Activated T-helper 2 cell treated with anti-CD3 and anti-CD28 coated beads, Interferon-gamma antibody, Interleukin-2, Interleukin-4, amounts not matched to agents 10 μg/mL and 5 μg/mL and 100 μg/mL, durations not matched to agents 14 hours and 24 hours and 36 hours (primary cell): ENCODE data around the gene VBP1. TPM values are rescaled to one million over a fixed set of nuclear protein-coding genes. Genes with fewer than 3 reads are reported as not detected.
"Not testable (repeated sequence)": the region's sequence is repeated elsewhere in the genome, so short reads cannot be mapped to it uniquely, and the experiment has no call there.

Source experiments
- DNase-seq: peaks from one replicate; pipeline ENCODE4 v3.0.0; 2021; ENCODE audit warnings: low spot score
- H3K27ac Mint-ChIP-seq: one replicate; pipeline ENCODE4 v1.8.0; 2021; ENCODE audit warnings: mixed read lengths
- H3K27me3 Mint-ChIP-seq: one replicate; pipeline ENCODE4 v1.8.0; 2021; ENCODE audit warnings: low read depth, mixed read lengths
- H3K36me3 Mint-ChIP-seq: one replicate; pipeline ENCODE4 v1.8.0; 2021; ENCODE audit warnings: low read depth, mixed read lengths
- H3K4me1 Mint-ChIP-seq: one replicate; pipeline ENCODE4 v1.8.0; 2021; ENCODE audit warnings: low read depth, mixed read lengths
- H3K4me3 Mint-ChIP-seq: one replicate; pipeline ENCODE4 v1.8.0; 2021; ENCODE audit warnings: low read depth, mild to moderate bottlenecking, moderate library complexity, mixed read lengths
- H3K9me3 Mint-ChIP-seq: one replicate; pipeline ENCODE4 v1.8.0; 2021; ENCODE audit warnings: mixed read lengths
- intact Hi-C: fragments of 100-400 bp; cut with micrococcal nuclease; formaldehyde crosslinking; loops from one replicate; pipeline ENCODE4 v1.15.1; 2023
- total RNA-seq: library from RNA; stranded (reverse); gene quantifications from 2 replicates; pipeline ENCODE4 v1.2.3, GENCODE V29; 2022

Gene VBP1
- total RNA-seq, 1 donor from 2014 or later, result 76.3 TPM

DNA sequence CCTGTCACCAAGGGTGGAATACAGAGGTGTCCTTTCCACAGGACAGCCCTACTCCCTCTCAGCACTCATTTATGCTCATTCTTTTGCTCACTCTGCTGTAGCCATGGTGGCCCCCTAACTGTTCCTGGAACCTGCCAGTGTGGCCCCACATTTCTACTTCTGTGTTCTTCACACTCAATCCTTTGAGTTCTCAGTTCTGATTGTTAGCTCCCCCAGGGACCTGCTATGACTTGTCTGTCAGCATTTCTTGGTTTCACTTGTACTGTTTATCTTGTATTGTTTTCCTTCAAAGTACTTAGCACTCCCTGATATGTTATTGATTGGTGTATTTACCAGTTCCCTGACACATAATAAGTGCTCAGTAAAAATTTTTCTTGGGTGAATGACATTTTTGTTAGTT, 14.9 kb downstream of the VBP1 start:
- Mint-ChIP-seq H3K4me3 (no peak overlapping the region), H3K27me3 (no peaks in the 10 kb centered on the region), H3K36me3 (peaks cover 63% of the 10 kb centered on the region)

DNA sequence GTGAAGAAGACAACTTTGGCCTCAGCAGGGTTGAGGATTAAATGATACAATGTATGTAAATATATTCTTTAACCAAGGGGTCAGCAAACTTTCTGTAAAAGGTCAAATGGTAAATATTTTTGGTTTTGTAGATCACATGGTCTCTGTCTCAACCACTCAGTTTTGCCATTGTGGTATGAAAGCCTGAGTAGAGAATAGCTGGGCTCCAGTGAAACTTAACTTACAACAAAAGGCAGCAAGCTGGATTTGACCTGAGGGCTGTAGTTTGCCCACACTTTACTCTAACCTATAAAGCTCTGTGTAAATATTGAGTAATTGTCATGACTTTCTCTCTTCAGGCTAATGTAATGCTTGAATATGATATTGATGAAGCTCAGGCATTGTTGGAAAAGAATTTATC, 19.6 kb downstream of the VBP1 start:
- peaks cover 8% of the 10 kb centered on the region for H3K4me1 Mint-ChIP-seq
- no peak overlapping the region for H3K4me3 Mint-ChIP-seq
- no peak overlapping the region for H3K27ac Mint-ChIP-seq
- H3K27me3 Mint-ChIP-seq, result no peaks in the 10 kb centered on the region
- H3K9me3 Mint-ChIP-seq, result no peaks in the 10 kb centered on the region
- no peak for DNase-seq
- intact Hi-C loops, result no loop called here
- peaks cover 54% of the 10 kb centered on the region for H3K36me3 Mint-ChIP-seq

More for the DNA sequence above, 14.9 kb downstream of the VBP1 start:
- H3K27ac Mint-ChIP-seq, result peak overlapping the region; percentile 4
- intact Hi-C loops, result no loop called here
- no peaks in the 10 kb centered on the region for H3K9me3 Mint-ChIP-seq
- peaks cover 10% of the 10 kb centered on the region for H3K4me1 Mint-ChIP-seq
- DNase-seq, result no peak

DNA sequence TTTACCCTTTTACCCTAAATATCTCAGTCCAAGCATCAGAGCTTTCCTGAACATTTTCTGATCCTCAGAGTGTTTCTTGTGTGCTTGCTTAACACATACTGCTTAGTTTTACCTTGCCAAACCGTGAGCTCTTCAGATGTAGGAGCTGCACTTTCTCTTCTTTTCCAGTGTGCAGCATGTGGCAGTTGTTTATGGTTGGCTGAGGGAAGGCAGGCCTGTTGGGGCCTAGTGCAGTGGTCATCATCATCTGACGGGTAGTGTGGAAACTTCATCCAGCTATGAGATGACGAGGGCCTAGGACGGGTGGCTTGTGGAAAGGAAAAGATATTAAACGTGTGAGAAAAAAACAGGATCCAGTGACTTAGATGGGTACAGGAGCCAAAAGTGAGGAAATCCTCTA, 21.5 kb downstream of the VBP1 start:
- Mint-ChIP-seq H3K27me3 (no peaks in the 10 kb centered on the region), H3K4me1 (peaks cover 3% of the 10 kb centered on the region), H3K36me3 (peaks cover 42% of the 10 kb centered on the region), H3K9me3 (no peaks in the 10 kb centered on the region), H3K4me3 (no peak overlapping the region), H3K27ac (no peak overlapping the region)
- no peak for DNase-seq
- intact Hi-C loops, result no loop called here

DNA sequence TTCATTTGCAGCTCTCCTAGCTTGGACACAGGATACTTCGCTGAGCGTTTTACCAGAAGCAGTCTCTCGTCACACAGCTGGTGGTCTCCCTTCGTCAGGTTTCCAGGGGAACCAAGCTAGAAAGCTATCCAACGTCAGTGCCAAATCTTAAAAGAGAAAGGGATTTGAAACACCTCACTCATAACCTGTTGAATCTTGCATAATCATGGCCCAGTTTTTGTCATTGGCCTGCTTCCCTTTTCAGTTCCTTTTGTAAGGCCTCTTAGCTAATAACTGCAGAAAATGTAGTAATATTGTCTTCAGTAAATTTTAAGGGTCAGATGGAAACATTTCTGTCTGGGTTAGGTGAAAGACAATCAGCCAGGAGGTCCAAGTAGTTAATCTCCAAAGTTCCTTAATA, 26.0 kb downstream of the VBP1 start:
- Mint-ChIP-seq H3K4me3 (no peak overlapping the region), H3K27ac (no peak overlapping the region), H3K9me3 (no peaks in the 10 kb centered on the region), H3K4me1 (peaks cover 2% of the 10 kb centered on the region), H3K27me3 (no peaks in the 10 kb centered on the region), H3K36me3 (peaks cover 15% of the 10 kb centered on the region)
- DNase-seq, result no peak
- intact Hi-C loops, result no loop called here

DNA sequence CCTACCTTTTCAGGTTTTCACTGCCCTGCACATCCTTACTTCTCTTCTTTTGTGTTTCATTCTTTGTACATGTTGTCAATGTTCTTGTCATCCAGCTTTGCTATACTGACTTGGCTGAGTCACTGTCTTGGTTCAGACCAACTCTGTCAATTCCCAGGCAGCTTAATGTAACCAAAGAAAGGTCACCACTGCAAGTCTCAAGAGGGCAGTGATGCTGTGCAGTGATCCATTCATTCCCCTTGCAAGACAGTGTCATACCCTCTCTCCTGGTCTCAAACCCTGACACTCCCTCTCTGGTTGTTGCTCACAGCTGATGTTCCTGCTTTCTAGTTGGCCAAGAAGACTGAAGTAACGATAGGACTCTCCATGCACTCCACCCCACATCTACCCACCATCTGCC, 30.5 kb downstream of the VBP1 start:
- no peak overlapping the region for H3K4me3 Mint-ChIP-seq
- DNase-seq, result no peak
- H3K4me1 Mint-ChIP-seq, result peaks cover 6% of the 10 kb centered on the region
- intact Hi-C loops, result no loop called here
- H3K27ac Mint-ChIP-seq, result no peak overlapping the region
- no peaks in the 10 kb centered on the region for H3K36me3 Mint-ChIP-seq
- no peaks in the 10 kb centered on the region for H3K9me3 Mint-ChIP-seq
- no peaks in the 10 kb centered on the region for H3K27me3 Mint-ChIP-seq

DNA sequence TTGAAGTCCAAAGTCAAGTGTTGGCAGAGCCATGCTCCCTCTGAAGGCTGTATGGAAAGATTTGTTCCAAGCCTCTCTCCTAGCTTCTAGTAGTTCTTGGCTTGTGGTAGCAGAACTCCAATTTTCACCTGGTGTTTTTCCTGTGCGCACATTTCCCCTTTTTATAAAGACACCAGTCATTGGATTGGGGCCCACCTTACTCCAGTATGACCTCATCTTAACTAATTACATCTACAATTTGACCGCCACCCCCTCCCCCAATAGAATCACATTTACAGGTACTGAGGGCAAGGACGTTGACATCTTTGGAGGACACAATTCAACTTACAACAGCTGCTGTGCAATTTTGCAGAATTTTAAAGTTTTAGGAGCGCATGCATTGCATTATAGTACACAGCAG, 31.2 kb downstream of the VBP1 start:
- Mint-ChIP-seq H3K4me3 (no peak overlapping the region), H3K27ac (no peak overlapping the region), H3K4me1 (peaks cover 6% of the 10 kb centered on the region), H3K27me3 (no peaks in the 10 kb centered on the region), H3K9me3 (no peaks in the 10 kb centered on the region), H3K36me3 (no peaks in the 10 kb centered on the region)
- DNase-seq, result no peak
- intact Hi-C loops, result no loop called here

DNA sequence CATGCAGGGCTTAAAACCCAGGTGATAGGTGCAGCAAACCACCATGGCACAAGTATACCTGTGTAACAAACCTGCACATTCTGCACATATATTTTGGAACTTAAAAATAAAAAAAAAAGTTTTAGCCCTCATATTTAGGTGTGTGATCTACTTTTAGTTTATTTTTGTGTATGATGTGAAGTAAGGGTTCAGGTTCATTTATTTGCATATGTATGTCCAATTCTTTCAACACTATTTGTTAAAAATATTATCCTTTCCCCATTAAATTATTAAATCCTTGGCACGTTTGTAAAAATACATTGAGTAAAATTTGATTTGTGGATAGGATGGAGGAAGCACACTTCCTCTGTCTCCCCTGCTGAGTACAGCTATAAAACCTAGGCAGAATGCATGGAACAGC, 35.1 kb downstream of the VBP1 start:
- Mint-ChIP-seq H3K4me1 (peaks cover 6% of the 10 kb centered on the region), H3K4me3 (no peak overlapping the region), H3K9me3 (no peaks in the 10 kb centered on the region), H3K36me3 (no peaks in the 10 kb centered on the region), H3K27me3 (no peaks in the 10 kb centered on the region), H3K27ac (no peak overlapping the region)
- intact Hi-C loops, result no loop called here
- no peak for DNase-seq

DNA sequence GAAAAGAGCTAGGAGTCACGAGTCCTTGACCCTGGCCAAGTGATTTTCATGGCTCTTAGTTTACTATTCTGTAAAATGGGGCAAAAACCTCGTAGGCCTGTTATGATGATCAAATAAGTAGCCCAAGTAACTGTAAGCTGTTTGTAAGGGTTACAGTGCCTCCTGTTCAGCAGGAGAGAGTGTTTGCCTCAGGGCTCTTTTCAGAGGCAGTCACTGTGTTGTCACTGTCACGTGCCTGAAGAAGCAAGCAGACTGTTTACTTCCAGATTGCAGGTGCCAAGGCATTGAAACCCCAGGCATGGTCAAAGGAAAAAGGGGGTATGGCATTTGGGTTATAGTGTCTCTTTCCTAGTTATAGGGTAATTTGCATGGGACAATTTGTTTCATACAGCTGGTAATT, 43.5 kb downstream of the VBP1 start:
- H3K4me1 Mint-ChIP-seq, result peaks cover 18% of the 10 kb centered on the region
- H3K36me3 Mint-ChIP-seq, result peaks cover 23% of the 10 kb centered on the region
- intact Hi-C loops, result no loop called here
- no peak overlapping the region for H3K27ac Mint-ChIP-seq
- no peaks in the 10 kb centered on the region for H3K9me3 Mint-ChIP-seq
- no peaks in the 10 kb centered on the region for H3K27me3 Mint-ChIP-seq
- no peak for DNase-seq
- H3K4me3 Mint-ChIP-seq, result no peak overlapping the region

DNA sequence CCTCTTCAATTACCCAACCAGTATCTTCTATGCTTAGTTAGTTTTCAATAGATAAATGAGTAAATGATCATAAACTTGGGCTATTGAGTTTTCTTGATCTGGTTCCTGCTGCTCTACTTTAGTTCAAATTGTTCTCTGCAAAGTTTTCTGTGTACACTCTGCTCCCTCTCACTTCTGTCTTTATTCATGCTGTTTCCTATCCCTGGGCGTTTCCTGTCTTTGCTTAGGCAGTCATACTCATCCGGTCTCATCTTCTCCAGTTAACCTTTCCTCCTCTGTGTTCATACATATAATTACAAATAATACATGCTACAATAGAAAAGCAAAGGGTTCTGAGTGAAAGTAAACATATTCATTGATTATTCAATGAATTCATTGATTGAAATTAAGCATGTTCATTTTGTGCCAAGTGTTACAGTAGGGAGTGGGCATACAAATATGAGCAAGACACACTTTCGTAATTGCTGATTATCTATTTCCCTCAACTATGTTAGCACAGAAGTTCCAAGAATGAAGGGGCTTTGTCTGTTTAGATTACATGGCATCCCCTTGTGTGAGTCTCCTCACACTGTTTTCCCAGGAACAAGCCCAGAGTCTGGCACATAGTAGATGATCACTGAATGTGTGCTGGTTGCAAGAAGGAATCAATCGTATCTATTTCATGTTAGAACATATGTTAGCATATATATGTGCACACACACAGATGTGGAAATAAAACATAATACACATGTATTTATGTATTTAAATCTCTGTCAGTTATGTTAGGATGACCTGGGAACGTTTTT, 46.9 kb downstream of the VBP1 start:
- Mint-ChIP-seq H3K4me1 (peaks cover 13% of the 10 kb centered on the region), H3K9me3 (no peaks in the 10 kb centered on the region), H3K36me3 (peaks cover 20% of the 10 kb centered on the region), H3K4me3 (peak overlapping the region; percentile 88), H3K27me3 (no peaks in the 10 kb centered on the region), H3K27ac (peak overlapping the region; percentile 54)
- intact Hi-C loops, result no loop called here
- DNase-seq, result no peak

DNA sequence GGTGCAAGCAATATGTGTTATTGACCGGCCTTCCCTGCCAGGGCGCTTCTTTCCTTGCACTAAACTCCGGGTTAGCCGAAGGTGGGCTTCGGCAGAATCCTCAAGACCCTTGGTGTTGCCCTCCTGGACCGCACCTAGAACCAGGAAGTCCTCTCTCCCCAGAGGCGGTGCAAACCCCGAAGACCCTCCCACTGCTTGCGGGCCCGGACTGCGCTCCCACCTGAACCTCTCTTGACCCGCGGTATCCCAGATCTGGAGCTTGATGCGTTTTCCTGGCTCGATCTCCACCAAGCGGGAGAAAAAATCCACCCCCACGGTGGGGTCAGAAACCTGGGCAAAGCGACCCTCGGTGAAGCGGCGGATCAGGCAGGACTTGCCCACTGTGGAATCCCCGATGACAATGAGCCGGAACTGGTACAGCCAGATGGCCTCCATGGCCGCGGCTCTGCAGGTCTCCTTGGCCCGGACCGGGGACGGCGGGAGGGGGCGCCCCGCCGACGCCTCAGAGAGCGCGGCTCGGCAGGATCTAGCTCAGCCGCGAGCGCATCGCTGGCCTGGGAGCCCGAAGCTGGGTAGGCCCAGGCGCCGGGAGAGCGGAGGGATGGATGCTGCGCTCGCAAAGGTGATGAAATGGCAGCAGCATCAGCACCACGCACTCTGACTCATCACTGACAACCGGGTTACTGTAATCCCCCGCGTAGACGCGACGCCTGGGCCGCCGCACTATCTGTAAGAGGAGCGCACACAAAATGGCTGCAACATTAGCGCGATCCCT, 47.8 kb downstream of the VBP1 start, which contains the start of gene RAB39B:
Gene RAB39B (minus strand): TSS at position 638 of the 775 bp plus-strand sequence. CDS start 203 bp downstream, at position 435.
- intact Hi-C loops, result loop anchor here (2.0 kb wide), 1 partner anchor 47 kb away; the partner anchor contains the start of gene VBP1
- peak; percentile 60 for DNase-seq
- peak within 1 kb of the TSS; percentile 54 for H3K27ac Mint-ChIP-seq
- no peaks in the 10 kb centered on the region for H3K27me3 Mint-ChIP-seq
- H3K4me3 Mint-ChIP-seq, result peak within 1 kb of the TSS; percentile 88
- peaks cover 13% of the 10 kb centered on the region for H3K4me1 Mint-ChIP-seq
- no peaks in the 10 kb centered on the region for H3K9me3 Mint-ChIP-seq
- H3K36me3 Mint-ChIP-seq, result peaks cover 20% of the 10 kb centered on the region

DNA sequence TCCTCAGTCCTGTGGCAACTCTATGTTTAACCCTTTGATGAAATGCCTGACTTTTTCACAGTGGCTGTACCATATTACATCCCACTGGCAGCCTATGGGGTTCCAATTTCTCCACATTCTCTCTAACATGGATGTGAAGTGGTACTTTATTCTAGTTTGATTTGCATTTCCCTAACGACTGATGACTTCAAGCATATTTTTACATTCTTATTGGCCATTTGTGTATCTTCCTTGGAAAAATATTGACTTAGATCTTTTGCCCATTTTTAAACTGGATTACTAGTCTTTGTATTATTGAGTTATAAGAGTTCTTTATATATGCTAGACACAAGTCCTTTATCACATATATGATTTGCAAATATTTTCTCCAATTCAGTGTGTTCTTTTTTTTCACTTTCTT, 50.2 kb downstream of the VBP1 start:
- no peak overlapping the region for H3K27ac Mint-ChIP-seq
- H3K4me1 Mint-ChIP-seq, result peaks cover 11% of the 10 kb centered on the region
- H3K27me3 Mint-ChIP-seq, result no peaks in the 10 kb centered on the region
- DNase-seq, result no peak
- H3K9me3 Mint-ChIP-seq, result no peaks in the 10 kb centered on the region
- H3K36me3 Mint-ChIP-seq, result peaks cover 4% of the 10 kb centered on the region
- intact Hi-C loops, result no loop called here
- H3K4me3 Mint-ChIP-seq, result no peak overlapping the region

DNA sequence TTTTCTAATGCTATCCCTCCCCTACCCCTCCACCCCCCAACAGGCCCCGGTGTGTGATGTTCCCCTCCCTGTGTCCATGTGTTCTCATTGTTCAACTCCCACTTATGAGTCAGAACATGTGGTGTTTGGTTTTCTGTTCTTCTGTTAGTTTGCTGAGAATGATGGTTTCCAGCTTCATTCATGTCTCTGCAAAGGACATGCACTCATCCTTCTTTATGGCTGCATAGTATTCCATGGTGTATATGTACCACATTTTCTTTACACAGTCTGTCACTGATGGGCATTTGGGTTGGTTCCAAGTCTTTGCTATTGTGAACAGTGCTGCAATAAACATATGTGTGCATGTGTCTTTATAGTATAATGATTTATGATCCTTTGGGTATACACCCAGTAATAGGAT, 51.7 kb downstream of the VBP1 start:
- H3K9me3 Mint-ChIP-seq, H3K4me3 Mint-ChIP-seq, H3K27ac Mint-ChIP-seq, H3K27me3 Mint-ChIP-seq, H3K36me3 Mint-ChIP-seq, H3K4me1 Mint-ChIP-seq, DNase-seq, intact Hi-C loops: not testable (repeated sequence)

DNA sequence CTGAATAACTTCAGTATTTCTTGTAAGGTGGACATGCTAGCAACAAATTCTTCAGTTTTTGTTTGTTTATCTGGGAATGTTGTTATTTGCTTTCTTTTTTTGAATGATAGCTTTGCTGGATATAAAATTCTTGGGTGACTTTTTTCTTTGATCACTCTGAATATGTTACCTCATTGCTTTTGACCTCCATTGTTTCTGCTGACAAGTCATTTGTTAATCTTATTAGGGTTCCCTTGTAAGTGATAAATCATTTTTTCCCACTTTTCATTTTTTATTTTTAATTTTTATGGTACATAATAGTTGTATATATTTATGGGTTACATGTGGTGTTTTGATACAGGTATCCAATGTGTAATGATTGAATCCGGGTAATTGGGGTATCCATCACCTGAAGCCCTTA, 54.7 kb downstream of the VBP1 start:
- Mint-ChIP-seq H3K4me3 (no peak overlapping the region), H3K27me3 (peaks cover 2% of the 10 kb centered on the region), H3K9me3 (no peaks in the 10 kb centered on the region), H3K36me3 (no peaks in the 10 kb centered on the region), H3K27ac (no peak overlapping the region), H3K4me1 (no peaks in the 10 kb centered on the region)
- DNase-seq, result no peak
- intact Hi-C loops, result no loop called here
